RWPE2 (cell line): ENCODE results near the gene KIAA0825.
"Not testable (repeated sequence)": the region's sequence is repeated elsewhere in the genome, so short reads cannot be mapped to it uniquely, and the experiment has no call there.

Source experiments
- ATAC-seq: fragments of 200-7000 bp; cut with Tn5 transposase; 3 replicates; pipeline ENCODE4 v1.9.1; 2021; ENCODE audit warnings: low read depth
- DNase-seq: peaks from one replicate; pipeline ENCODE4 v3.0.0-alpha.2; 2020; ENCODE audit warnings: low spot score
- H3K27ac ChIP-seq: fragments of 450-650 bp; 2 replicates; pipeline ENCODE4 v1.5.1; 2017; ENCODE audit warnings: mild to moderate bottlenecking; ENCODE audit not compliant: poor library complexity, severe bottlenecking
- H3K27me3 ChIP-seq: fragments of 250-450 bp; sonication (Bioruptor Pico); 2 replicates; pipeline ENCODE4 v1.5.1; 2021; ENCODE audit warnings: mild to moderate bottlenecking, moderate library complexity; ENCODE audit not compliant: insufficient read depth, poor library complexity, severe bottlenecking
- H3K36me3 ChIP-seq: fragments of 250-450 bp; sonication (Bioruptor Pico); 2 replicates; pipeline ENCODE4 v1.5.1; 2020; ENCODE audit warnings: low read depth, mild to moderate bottlenecking, moderate library complexity
- H3K4me1 ChIP-seq: fragments of 250-450 bp; sonication (Bioruptor Pico); 2 replicates; pipeline ENCODE4 v1.5.1; 2021; ENCODE audit warnings: mild to moderate bottlenecking, moderate library complexity; ENCODE audit not compliant: insufficient read depth, poor library complexity, severe bottlenecking
- H3K4me3 ChIP-seq: fragments of 250-450 bp; sonication (Bioruptor Pico); 2 replicates; pipeline ENCODE4 v1.5.1; 2021; ENCODE audit warnings: mild to moderate bottlenecking, moderate library complexity; ENCODE audit not compliant: severe bottlenecking
- H3K9me3 ChIP-seq: fragments of 250-450 bp; sonication (Bioruptor Pico); 2 replicates; pipeline ENCODE4 v1.5.1; 2021; ENCODE audit warnings: mild to moderate bottlenecking, moderate library complexity; ENCODE audit not compliant: severe bottlenecking
- CTCF ChIP-seq: fragments of 450-650 bp; IDR thresholded peaks from one replicate; pipeline ENCODE4 v1.5.1; 2017; ENCODE audit warnings: mild to moderate bottlenecking, moderate library complexity; ENCODE audit not compliant: poor library complexity, severe bottlenecking

KIAA0825 gene

GRCh38 chr5:94359880-94360279, 258.5 kb downstream of the KIAA0825 start:
- Histone ChIP-seq H3K4me1 (peaks cover 8% of the 10 kb centered on the region), H3K27ac (no peak overlapping the region), H3K27me3 (no peaks in the 10 kb centered on the region), H3K9me3 (no peaks in the 10 kb centered on the region), H3K4me3 (no peak overlapping the region), H3K36me3 (no peaks in the 10 kb centered on the region)
- TF ChIP-seq CTCF, result no peak
- ATAC-seq (no peak), DNase-seq (no peak)

GRCh38 chr5:94355811-94356210, 262.6 kb downstream of the KIAA0825 start:
- no peak for ATAC-seq
- Histone ChIP-seq H3K4me1 (no peaks in the 10 kb centered on the region), H3K27me3 (no peaks in the 10 kb centered on the region), H3K27ac (no peak overlapping the region), H3K4me3 (no peak overlapping the region), H3K9me3 (no peaks in the 10 kb centered on the region), H3K36me3 (no peaks in the 10 kb centered on the region)
- TF ChIP-seq CTCF, result no peak
- no peak for DNase-seq

- not testable (repeated sequence) for H3K36me3 ChIP-seq, H3K4me3 ChIP-seq, H3K27me3 ChIP-seq, ATAC-seq, H3K9me3 ChIP-seq, H3K4me1 ChIP-seq, DNase-seq, H3K27ac ChIP-seq
These were observed 263.4 kb downstream of the KIAA0825 start for GRCh38 chr5:94354837-94355485.

GRCh38 chr5:94353605-94354004, 264.8 kb downstream of the KIAA0825 start:
- H3K27me3 ChIP-seq, result no peaks in the 10 kb centered on the region
- H3K9me3 ChIP-seq, result no peaks in the 10 kb centered on the region
- no peak overlapping the region for H3K4me3 ChIP-seq
- DNase-seq, result no peak
- H3K4me1 ChIP-seq, result no peaks in the 10 kb centered on the region
- no peak for TF ChIP-seq CTCF
- no peak for ATAC-seq
- H3K27ac ChIP-seq, result no peak overlapping the region
- H3K36me3 ChIP-seq, result no peaks in the 10 kb centered on the region

- H3K4me3 ChIP-seq, result no peak overlapping the region
- TF ChIP-seq CTCF, result no peak
- H3K9me3 ChIP-seq, result no peaks in the 10 kb centered on the region
- DNase-seq (no peak), ATAC-seq (no peak)
- no peak overlapping the region for H3K27ac ChIP-seq
- H3K36me3 ChIP-seq, result no peaks in the 10 kb centered on the region
- H3K4me1 ChIP-seq, result no peaks in the 10 kb centered on the region
- no peaks in the 10 kb centered on the region for H3K27me3 ChIP-seq
These were observed 271.3 kb downstream of the KIAA0825 start for GRCh38 chr5:94347130-94347529.
